Esophagus squamous epithelium (tissue), 5 donors: ENCODE results near the gene SERTAD1. TPM values are rescaled to one million over a fixed set of nuclear protein-coding genes. Genes with fewer than 3 reads are reported as not detected.

Experiments
- DNase-seq: peaks from one replicate; lab custom pipeline; 2025; lab: John Stamatoyannopoulos, UW
- H3K27ac ChIP-seq, 4 donors: fragments of 200-600 bp; sonication (generic); one replicate each; pipeline ENCODE4 v1.5.1; 2016 to 2019; ENCODE audit warnings: mild to moderate bottlenecking in 1 of 4
- H3K27me3 ChIP-seq, 4 donors: fragments of 200-600 bp; sonication (generic); 1 replicate in 3 of 4; 2 replicates in 1 of 4; pipeline versions ENCODE4 v1.5.1 to v1.6.0; 2017 to 2021; ENCODE audit warnings: antibody characterized with exemption in 1 of 4
- H3K36me3 ChIP-seq, 3 donors: fragments of 200-600 bp; sonication (generic); one replicate each; pipeline ENCODE4 v1.5.1; 2016 to 2019
- H3K4me1 ChIP-seq, 3 donors: fragments of 200-600 bp; sonication (generic); one replicate each; pipeline ENCODE4 v1.5.1; 2017 to 2019
- H3K4me3 ChIP-seq, 4 donors: fragments of 200-600 bp; sonication (generic); 1 replicate in 3 of 4; 2 replicates in 1 of 4; pipeline ENCODE4 v1.5.1; 2016 to 2019; ENCODE audit warnings: mild to moderate bottlenecking in 2 of 4, moderate library complexity in 1 of 4
- H3K9me3 ChIP-seq, 3 donors: fragments of 200-600 bp; sonication (generic); one replicate each; pipeline ENCODE4 v1.5.1; 2016 to 2019
- CTCF ChIP-seq, 6 experiments: fragments of 450-650 bp in 4 of 6; fragments of 200-600 bp in 2 of 6; sonication (generic) in 2 of 6; IDR thresholded peaks; one replicate each; pipeline ENCODE4 v1.5.1; 2016 to 2019; ENCODE audit warnings: antibody characterized with exemption in 6 of 6, mild to moderate bottlenecking in 4 of 6, moderate library complexity in 4 of 6
- POLR2A ChIP-seq, 4 donors: fragments of 450-650 bp; IDR thresholded peaks; one replicate each; pipeline ENCODE4 v1.6.1; 2017; ENCODE audit warnings: antibody characterized with exemption in 4 of 4, mild to moderate bottlenecking in 4 of 4, moderate library complexity in 3 of 4
- WGBS, 2 donors: methylation state at CpG; one replicate each; pipeline ENCODE4 v1.1.5; 2018; 5-methylcytosine and 5-hydroxymethylcytosine counted together
- intact Hi-C: fragments of 100-400 bp; cut with DNase I; formaldehyde crosslinking; loops from one replicate; pipeline ENCODE4 v1.15.0; 2022
- total RNA-seq, 4 donors: library from RNA; depleted of rRNA; stranded (reverse); fragments of >200 nt; gene quantifications; one replicate each; pipeline ENCODE4 v1.1.0, GENCODE V29; 2016
- donor health status: DM: yes; HTN: yes; CAD: no.

SERTAD1 gene
- total RNA-seq, 4 donors from 2014 or later, result 10.2 to 24.9 (median 16.2) TPM

- WGBS, 2 donors, result 54 to 57% methylated on average over 2 to 3 of the region's 3 CpGs
- intact Hi-C loops, result no loop called here
- no peak for DNase-seq
- no peak overlapping the region for H3K4me3 ChIP-seq
- H3K9me3 ChIP-seq, result no peaks in the 10 kb centered on the region
- TF ChIP-seq CTCF (IDR thresholded peaks at IDR 0.05) (no peak), POLR2A (IDR thresholded peaks at IDR 0.05) (no peak)
- H3K27me3 ChIP-seq, result no peaks in the 10 kb centered on the region
- H3K27ac ChIP-seq, result no peak overlapping the region
- H3K4me1 ChIP-seq, result peaks cover 0 to 32% (median 12%) of the 10 kb centered on the region in 3 donors
- H3K36me3 ChIP-seq, result peaks cover 0 to 7% (median 0%) of the 10 kb centered on the region in 3 donors
Observed at GRCh38 chr19:40400559-40400958, 25.2 kb downstream of the SERTAD1 start.

- Histone ChIP-seq H3K27ac (no peak overlapping the region), H3K9me3 (no peaks in the 10 kb centered on the region), H3K4me3 (peak overlapping the region in 2 of 4 donors; percentile 5 to 34), H3K27me3 (no peaks in the 10 kb centered on the region), H3K36me3 (peaks cover 0 to 7% (median 0%) of the 10 kb centered on the region in 3 donors), H3K4me1 (peaks cover 0 to 22% (median 3%) of the 10 kb centered on the region in 3 donors)
- TF ChIP-seq POLR2A (IDR thresholded peaks at IDR 0.05) (no peak), CTCF (IDR thresholded peaks at IDR 0.05) (no peak)
- intact Hi-C loops, result no loop called here
- WGBS, 2 donors, result 57 to 61% methylated on average over 27 to 39 of the region's 49 CpGs
- DNase-seq, result no peak
Observed at GRCh38 chr19:40398417-40399131, 27.2 kb downstream of the SERTAD1 start.

- DNase-seq, result no peak
- H3K36me3 ChIP-seq, result peaks cover 0 to 7% (median 0%) of the 10 kb centered on the region in 3 donors
- H3K4me3 ChIP-seq, result no peak overlapping the region
- intact Hi-C loops, result no loop called here
- H3K27me3 ChIP-seq, result no peaks in the 10 kb centered on the region
- WGBS, 2 donors, result no CpG with 5 or more reads among the region's 22 CpGs
- peaks cover 7 to 22% (median 10%) of the 10 kb centered on the region in 3 donors for H3K4me1 ChIP-seq
- no peaks in the 10 kb centered on the region for H3K9me3 ChIP-seq
- H3K27ac ChIP-seq, result no peak overlapping the region
- TF ChIP-seq CTCF (IDR thresholded peaks at IDR 0.05) (no peak), POLR2A (IDR thresholded peaks at IDR 0.05) (no peak)
Observed at GRCh38 chr19:40397568-40397906, 28.3 kb downstream of the SERTAD1 start.

GRCh38 chr19:40396886-40397567 lies 28.8 kb downstream of the SERTAD1 start:
- H3K27ac ChIP-seq, result no peak overlapping the region
- peaks cover 7 to 26% (median 10%) of the 10 kb centered on the region in 3 donors for H3K4me1 ChIP-seq
- intact Hi-C loops, result no loop called here
- H3K4me3 ChIP-seq, result no peak overlapping the region
- peaks cover 0 to 7% (median 0%) of the 10 kb centered on the region in 3 donors for H3K36me3 ChIP-seq
- H3K27me3 ChIP-seq, result no peaks in the 10 kb centered on the region
- no peak for DNase-seq
- WGBS, 2 donors, result 67 to 92% methylated on average over 4 to 5 of the region's 20 CpGs
- TF ChIP-seq POLR2A (IDR thresholded peaks at IDR 0.05) (no peak), CTCF (IDR thresholded peaks at IDR 0.05) (no peak)
- no peaks in the 10 kb centered on the region for H3K9me3 ChIP-seq

- TF ChIP-seq POLR2A (IDR thresholded peaks at IDR 0.05) (no peak), CTCF (IDR thresholded peaks at IDR 0.05) (no peak)
- Histone ChIP-seq H3K4me1 (peaks cover 7 to 27% (median 10%) of the 10 kb centered on the region in 3 donors), H3K27me3 (no peaks in the 10 kb centered on the region), H3K4me3 (no peak overlapping the region), H3K27ac (no peak overlapping the region), H3K9me3 (no peaks in the 10 kb centered on the region), H3K36me3 (peaks cover 0 to 7% (median 0%) of the 10 kb centered on the region in 3 donors)
- no peak for DNase-seq
- intact Hi-C loops, result no loop called here
- 47 to 81% methylated on average over 2 to 9 of the region's 14 CpGs for WGBS, 2 donors
Observed at GRCh38 chr19:40395956-40396355, 29.8 kb downstream of the SERTAD1 start.
